ENCODE results near the gene AATF.

AATF gene

DNA sequence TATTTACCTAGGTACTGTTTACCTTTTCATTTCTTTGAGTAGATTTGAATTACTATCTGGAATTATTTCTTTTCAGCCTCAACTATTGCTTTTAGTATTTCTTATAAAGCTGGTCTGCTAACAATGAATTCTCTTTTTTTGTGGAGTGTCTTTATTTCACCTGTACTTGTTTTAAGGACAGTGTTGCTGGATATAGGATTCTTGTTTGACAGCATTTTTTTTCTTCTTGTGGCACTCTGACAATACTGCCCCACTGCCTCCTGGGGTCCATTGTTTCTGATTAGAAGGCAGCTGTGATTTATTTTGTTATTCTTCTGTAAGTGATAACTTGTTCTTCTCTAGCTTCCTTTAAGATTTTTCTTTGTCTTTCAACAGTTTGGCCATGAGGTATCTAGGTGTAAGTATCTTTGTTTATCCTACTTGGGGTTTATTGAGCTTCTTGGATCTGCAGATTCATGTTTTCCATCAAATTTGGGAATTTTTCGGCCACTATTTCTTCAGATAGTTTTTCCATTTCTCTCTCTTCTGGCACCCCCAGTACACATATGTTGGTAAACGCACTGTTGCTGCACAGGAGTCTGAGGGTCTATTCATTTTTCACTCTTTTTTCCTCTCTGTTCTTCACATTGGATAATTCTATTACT, 130.4 kb downstream of the AATF start:
- no peak overlapping the region for H3K9ac ChIP-seq (ENCODE audit: low read length)
- no peaks in the 10 kb centered on the region for H3K79me1 ChIP-seq (replicated peaks; ENCODE audit: low read length, poor library complexity, severe bottlenecking)
- H3K27ac ChIP-seq (ENCODE audit: low read length, poor library complexity, severe bottlenecking) = no peak overlapping the region
- WGBS = 95% methylated on average over 2 of the region's 2 CpGs
- H2BK12ac ChIP-seq (ENCODE audit: low read length in 2 of 2) = no peak overlapping the region
- H3K4me1 ChIP-seq (ENCODE audit: control insufficient read depth, insufficient read depth, low read depth, low read length) = no peaks in the 10 kb centered on the region
- H4K91ac ChIP-seq (ENCODE audit: low read length) = no peak overlapping the region
- H3K27me3 ChIP-seq (ENCODE audit: control insufficient read depth in 1 of 2, insufficient read depth in 1 of 2, low read length in 2 of 2) = no peaks in the 10 kb centered on the region
- H3K18ac ChIP-seq (ENCODE audit: low read depth in 1 of 2, low read length in 2 of 2) = no peak overlapping the region
- peaks cover 6 to 7% of the 10 kb centered on the region in 2 experiments for H3K36me3 ChIP-seq (ENCODE audit: control insufficient read depth in 1 of 2, insufficient read depth in 2 of 2, low read depth in 1 of 2, low read length in 2 of 2)
- no peak overlapping the region for H2BK15ac ChIP-seq (ENCODE audit: low read depth, poor library complexity, severe bottlenecking)
- no peak overlapping the region for H2BK5ac ChIP-seq (ENCODE audit: low read depth, low read length, poor library complexity, severe bottlenecking)
- no peak overlapping the region for H2AFZ ChIP-seq (ENCODE audit: low read depth, low read length)
- peaks cover 8% of the 10 kb centered on the region for H3K9me3 ChIP-seq (ENCODE audit: control insufficient read depth, low read length)
- no peak overlapping the region for H4K8ac ChIP-seq (ENCODE audit: low read length)
- no peak overlapping the region for H3K23ac ChIP-seq (ENCODE audit: low read length in 2 of 2)
- no peak overlapping the region for H3K14ac ChIP-seq (ENCODE audit: low read length in 2 of 2)
- H3K4me3 ChIP-seq (ENCODE audit: insufficient read depth in 1 of 2, low read depth in 1 of 2, low read length in 2 of 2) = no peak overlapping the region
- no peak overlapping the region for H3K4me2 ChIP-seq (ENCODE audit: low read length, poor library complexity, severe bottlenecking)
- H3K4ac ChIP-seq (ENCODE audit: low read depth in 1 of 2, low read length in 2 of 2) = no peak overlapping the region
- H2BK120ac ChIP-seq (ENCODE audit: low read depth, low read length) = no peak overlapping the region
- DNase-seq = no peak
- no peak overlapping the region for H2AK5ac ChIP-seq (ENCODE audit: low read length, severe bottlenecking)

DNA sequence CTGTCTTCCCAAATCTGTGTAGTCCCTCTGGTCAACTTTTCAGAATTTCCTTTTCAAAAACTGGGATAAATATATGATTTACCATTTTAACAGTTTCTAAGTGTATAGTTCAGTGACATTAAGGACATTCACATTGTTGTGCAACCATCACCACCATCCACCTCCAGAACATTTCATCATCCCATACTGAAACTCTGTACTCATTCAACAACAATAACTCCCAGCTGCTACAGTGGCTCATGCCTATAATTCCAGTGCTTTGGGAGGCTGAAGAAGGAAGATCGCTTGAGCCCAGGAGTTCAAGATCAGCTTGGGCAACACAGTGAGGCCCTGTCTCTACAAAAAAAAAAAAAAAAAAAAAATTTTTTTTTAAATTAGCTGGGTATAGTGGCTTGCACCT, 131.0 kb downstream of the AATF start:
- H4K8ac ChIP-seq (ENCODE audit: low read length) = no peak overlapping the region
- no peak overlapping the region for H2BK15ac ChIP-seq (ENCODE audit: low read depth, poor library complexity, severe bottlenecking)
- peaks cover 8% of the 10 kb centered on the region for H3K9me3 ChIP-seq (ENCODE audit: control insufficient read depth, low read length)
- no peak overlapping the region for H3K23ac ChIP-seq (ENCODE audit: low read length in 2 of 2)
- DNase-seq = peak; percentile 57
- H3K4ac ChIP-seq (ENCODE audit: low read depth in 1 of 2, low read length in 2 of 2) = no peak overlapping the region
- no peak overlapping the region for H3K14ac ChIP-seq (ENCODE audit: low read length in 2 of 2)
- H2AFZ ChIP-seq (ENCODE audit: low read depth, low read length) = no peak overlapping the region
- no peaks in the 10 kb centered on the region for H3K27me3 ChIP-seq (ENCODE audit: control insufficient read depth in 1 of 2, insufficient read depth in 1 of 2, low read length in 2 of 2)
- H2AK5ac ChIP-seq (ENCODE audit: low read length, severe bottlenecking) = no peak overlapping the region
- H2BK5ac ChIP-seq (ENCODE audit: low read depth, low read length, poor library complexity, severe bottlenecking) = no peak overlapping the region
- no peak overlapping the region for H2BK120ac ChIP-seq (ENCODE audit: low read depth, low read length)
- H4K91ac ChIP-seq (ENCODE audit: low read length) = no peak overlapping the region
- no peak overlapping the region for H3K27ac ChIP-seq (ENCODE audit: low read length, poor library complexity, severe bottlenecking)
- no peak overlapping the region for H3K18ac ChIP-seq (ENCODE audit: low read depth in 1 of 2, low read length in 2 of 2)
- no peaks in the 10 kb centered on the region for H3K4me1 ChIP-seq (ENCODE audit: control insufficient read depth, insufficient read depth, low read depth, low read length)
- H3K36me3 ChIP-seq (ENCODE audit: control insufficient read depth in 1 of 2, insufficient read depth in 2 of 2, low read depth in 1 of 2, low read length in 2 of 2) = peaks cover 11 to 12% of the 10 kb centered on the region in 2 experiments
- H3K79me1 ChIP-seq (replicated peaks; ENCODE audit: low read length, poor library complexity, severe bottlenecking) = no peaks in the 10 kb centered on the region
- no CpG with 5 or more reads among the region's 1 CpG for WGBS
- H3K9ac ChIP-seq (ENCODE audit: low read length) = no peak overlapping the region
- no peak overlapping the region for H3K4me2 ChIP-seq (ENCODE audit: low read length, poor library complexity, severe bottlenecking)
- H2BK12ac ChIP-seq (ENCODE audit: low read length in 2 of 2) = no peak overlapping the region
- H3K4me3 ChIP-seq (ENCODE audit: insufficient read depth in 1 of 2, low read depth in 1 of 2, low read length in 2 of 2) = no peak overlapping the region

DNA sequence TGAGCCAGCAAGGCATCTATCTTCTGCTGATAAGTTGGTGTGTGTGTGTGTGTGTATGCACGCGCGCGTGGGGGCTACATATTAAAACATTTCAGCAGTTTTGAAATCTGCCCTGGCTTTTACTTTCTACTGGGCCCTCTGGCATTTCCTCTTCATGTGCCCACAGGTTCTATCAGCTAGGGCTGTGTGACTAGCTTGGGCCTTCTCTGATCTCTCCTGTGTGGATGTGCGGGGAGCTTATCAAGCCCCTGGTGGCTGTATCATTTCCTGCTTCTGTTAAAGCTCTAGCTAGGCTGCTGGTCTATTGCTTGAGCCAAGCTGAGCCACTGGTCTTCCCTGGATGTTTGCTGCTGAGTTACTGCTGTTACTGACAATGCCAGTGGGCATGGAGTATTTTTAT, 132.5 kb downstream of the AATF start:
- Histone ChIP-seq H3K18ac (ENCODE audit: low read depth in 1 of 2, low read length in 2 of 2) (no peak overlapping the region), H4K8ac (ENCODE audit: low read length) (no peak overlapping the region), H3K27ac (ENCODE audit: low read length, poor library complexity, severe bottlenecking) (no peak overlapping the region), H2BK12ac (ENCODE audit: low read length in 2 of 2) (no peak overlapping the region), H3K27me3 (ENCODE audit: control insufficient read depth in 1 of 2, insufficient read depth in 1 of 2, low read length in 2 of 2) (no peaks in the 10 kb centered on the region), H3K23ac (ENCODE audit: low read length in 2 of 2) (no peak overlapping the region), H2AK5ac (ENCODE audit: low read length, severe bottlenecking) (no peak overlapping the region), H3K4me2 (ENCODE audit: low read length, poor library complexity, severe bottlenecking) (no peak overlapping the region), H3K9me3 (ENCODE audit: control insufficient read depth, low read length) (peaks cover 8% of the 10 kb centered on the region), H3K4me1 (ENCODE audit: control insufficient read depth, insufficient read depth, low read depth, low read length) (no peaks in the 10 kb centered on the region), H3K9ac (ENCODE audit: low read length) (no peak overlapping the region), H3K79me1 (replicated peaks; ENCODE audit: low read length, poor library complexity, severe bottlenecking) (no peaks in the 10 kb centered on the region), H4K91ac (ENCODE audit: low read length) (no peak overlapping the region), H3K4me3 (ENCODE audit: insufficient read depth in 1 of 2, low read depth in 1 of 2, low read length in 2 of 2) (no peak overlapping the region), H3K4ac (ENCODE audit: low read depth in 1 of 2, low read length in 2 of 2) (no peak overlapping the region), H3K14ac (ENCODE audit: low read length in 2 of 2) (no peak overlapping the region), H2BK120ac (ENCODE audit: low read depth, low read length) (no peak overlapping the region), H2AFZ (ENCODE audit: low read depth, low read length) (no peak overlapping the region), H3K36me3 (ENCODE audit: control insufficient read depth in 1 of 2, insufficient read depth in 2 of 2, low read depth in 1 of 2, low read length in 2 of 2) (peaks cover 22 to 27% of the 10 kb centered on the region in 2 experiments), H2BK5ac (ENCODE audit: low read depth, low read length, poor library complexity, severe bottlenecking) (no peak overlapping the region), H2BK15ac (ENCODE audit: low read depth, poor library complexity, severe bottlenecking) (no peak overlapping the region)
- DNase-seq = no peak
- 92% methylated on average over 5 of the region's 5 CpGs for whole genome bisulfite sequencing

DNA sequence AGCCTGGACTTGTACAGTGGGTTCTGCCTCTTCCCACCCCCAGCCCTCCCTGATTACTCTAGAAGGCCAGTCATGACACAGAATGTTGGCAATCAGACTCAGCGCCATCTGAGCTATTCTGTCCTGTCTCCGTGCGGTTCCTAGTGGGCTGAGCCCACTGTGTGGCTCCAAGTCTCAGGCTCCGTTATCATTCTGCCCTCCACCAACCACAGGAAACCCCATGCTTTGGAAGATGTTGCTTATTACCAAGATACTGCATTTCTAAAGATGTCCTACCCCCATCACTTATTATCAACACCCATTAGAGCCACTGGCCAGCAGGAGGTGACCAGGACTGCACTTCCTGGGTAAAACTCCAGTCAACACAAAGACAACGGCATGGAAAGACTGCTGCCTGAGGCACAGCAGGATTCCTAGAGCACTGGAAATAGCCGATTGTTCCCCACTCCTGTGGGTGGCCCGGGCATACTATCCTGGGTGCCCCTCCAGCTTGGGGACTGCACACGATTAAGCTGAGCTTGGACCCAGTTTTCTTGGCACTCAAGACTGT, 133.6 kb downstream of the AATF start:
- Histone ChIP-seq H3K14ac (ENCODE audit: low read length in 2 of 2) (no peak overlapping the region), H3K4me2 (ENCODE audit: low read length, poor library complexity, severe bottlenecking) (no peak overlapping the region), H3K18ac (ENCODE audit: low read depth in 1 of 2, low read length in 2 of 2) (no peak overlapping the region), H3K36me3 (ENCODE audit: control insufficient read depth in 1 of 2, insufficient read depth in 2 of 2, low read depth in 1 of 2, low read length in 2 of 2) (peaks cover 31 to 38% of the 10 kb centered on the region in 2 experiments), H3K9me3 (ENCODE audit: control insufficient read depth, low read length) (peaks cover 8% of the 10 kb centered on the region), H4K8ac (ENCODE audit: low read length) (no peak overlapping the region), H3K79me1 (replicated peaks; ENCODE audit: low read length, poor library complexity, severe bottlenecking) (no peaks in the 10 kb centered on the region), H3K27ac (ENCODE audit: low read length, poor library complexity, severe bottlenecking) (no peak overlapping the region), H2AFZ (ENCODE audit: low read depth, low read length) (no peak overlapping the region), H2BK12ac (ENCODE audit: low read length in 2 of 2) (no peak overlapping the region), H2BK5ac (ENCODE audit: low read depth, low read length, poor library complexity, severe bottlenecking) (no peak overlapping the region), H3K4ac (ENCODE audit: low read depth in 1 of 2, low read length in 2 of 2) (no peak overlapping the region), H3K4me3 (ENCODE audit: insufficient read depth in 1 of 2, low read depth in 1 of 2, low read length in 2 of 2) (no peak overlapping the region), H2BK120ac (ENCODE audit: low read depth, low read length) (no peak overlapping the region), H4K91ac (ENCODE audit: low read length) (no peak overlapping the region), H3K4me1 (ENCODE audit: control insufficient read depth, insufficient read depth, low read depth, low read length) (no peaks in the 10 kb centered on the region), H2BK15ac (ENCODE audit: low read depth, poor library complexity, severe bottlenecking) (no peak overlapping the region), H3K23ac (ENCODE audit: low read length in 2 of 2) (no peak overlapping the region), H2AK5ac (ENCODE audit: low read length, severe bottlenecking) (no peak overlapping the region), H3K27me3 (ENCODE audit: control insufficient read depth in 1 of 2, insufficient read depth in 1 of 2, low read length in 2 of 2) (no peaks in the 10 kb centered on the region), H3K9ac (ENCODE audit: low read length) (no peak overlapping the region)
- no peak for DNase-seq
- WGBS = 86% methylated on average over 8 of the region's 8 CpGs

All from mesenchymal stem cell (in vitro differentiated cells and primary cell).